ENCODE results near the gene NOX1.
"Not testable (repeated sequence)": the region's sequence is repeated elsewhere in the genome, so short reads cannot be mapped to it uniquely, and the experiment has no call there.

NOX1 gene

GRCh38 chrX:100817340-100817739, 56.8 kb downstream of the NOX1 start:
- no peak for DNase-seq

- DNase-seq: no peak
These were observed 61.7 kb downstream of the NOX1 start for GRCh38 chrX:100812216-100813158.

GRCh38 chrX:100808265-100808664, 65.9 kb downstream of the NOX1 start:
- DNase-seq: not testable (repeated sequence)

- DNase-seq: no peak
These were observed 69.4 kb downstream of the NOX1 start for GRCh38 chrX:100804780-100805179.

- DNase-seq: no peak
These were observed 71.3 kb downstream of the NOX1 start for GRCh38 chrX:100802843-100803242.

GRCh38 chrX:100798484-100799214, 75.5 kb downstream of the NOX1 start:
- DNase-seq: no peak

GRCh38 chrX:100797359-100797758, 76.8 kb downstream of the NOX1 start:
- no peak for DNase-seq

GRCh38 chrX:100796371-100796770, 77.8 kb downstream of the NOX1 start:
- DNase-seq: not testable (repeated sequence)
